A673 (cell line): ENCODE data around the gene CALHM2.

Source experiments
- EZH2 ChIP-seq: fragments of 200-600 bp; sonication (generic); IDR thresholded peaks from 2 replicates; pipeline ENCODE4 v1.6.1; 2017; ENCODE audit warnings: borderline replicate concordance, low read depth, mild to moderate bottlenecking, mixed read lengths, antibody characterized with exemption, low read length; ENCODE audit not compliant: poor library complexity, severe bottlenecking
- TF ChIP-seq, protein P1 (sequence below): fragments of 300-800, 200-600 bp; sonication (generic); conservative IDR thresholded peaks from 2 replicates; pipeline ENCODE4 v1.5.1; 2017; ENCODE audit warnings: low read depth, mild to moderate bottlenecking, antibody characterized with exemption, low read length, moderate library complexity, mixed read lengths

DNA sequence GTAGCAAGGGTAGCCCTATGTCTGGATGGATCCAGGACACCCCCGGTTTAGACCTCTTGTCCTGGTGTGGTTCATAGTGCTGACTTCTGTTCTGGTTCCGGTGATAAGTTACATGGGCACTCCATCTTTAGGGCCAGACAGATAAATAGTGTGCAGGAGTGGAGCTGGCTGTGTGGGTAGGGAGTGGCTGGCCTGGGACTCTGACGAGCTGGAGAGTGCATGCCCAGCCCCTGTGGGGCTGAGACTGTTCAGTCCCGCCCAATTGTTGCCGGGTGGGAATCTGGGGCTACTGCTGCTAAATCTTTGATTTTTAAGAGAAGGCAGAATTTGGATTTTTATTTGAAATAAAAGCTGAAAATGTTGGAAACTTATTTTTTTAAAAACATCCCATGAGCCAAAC, 28.4 kb downstream of the CALHM2 start:
- TF ChIP-seq, protein P1, sequence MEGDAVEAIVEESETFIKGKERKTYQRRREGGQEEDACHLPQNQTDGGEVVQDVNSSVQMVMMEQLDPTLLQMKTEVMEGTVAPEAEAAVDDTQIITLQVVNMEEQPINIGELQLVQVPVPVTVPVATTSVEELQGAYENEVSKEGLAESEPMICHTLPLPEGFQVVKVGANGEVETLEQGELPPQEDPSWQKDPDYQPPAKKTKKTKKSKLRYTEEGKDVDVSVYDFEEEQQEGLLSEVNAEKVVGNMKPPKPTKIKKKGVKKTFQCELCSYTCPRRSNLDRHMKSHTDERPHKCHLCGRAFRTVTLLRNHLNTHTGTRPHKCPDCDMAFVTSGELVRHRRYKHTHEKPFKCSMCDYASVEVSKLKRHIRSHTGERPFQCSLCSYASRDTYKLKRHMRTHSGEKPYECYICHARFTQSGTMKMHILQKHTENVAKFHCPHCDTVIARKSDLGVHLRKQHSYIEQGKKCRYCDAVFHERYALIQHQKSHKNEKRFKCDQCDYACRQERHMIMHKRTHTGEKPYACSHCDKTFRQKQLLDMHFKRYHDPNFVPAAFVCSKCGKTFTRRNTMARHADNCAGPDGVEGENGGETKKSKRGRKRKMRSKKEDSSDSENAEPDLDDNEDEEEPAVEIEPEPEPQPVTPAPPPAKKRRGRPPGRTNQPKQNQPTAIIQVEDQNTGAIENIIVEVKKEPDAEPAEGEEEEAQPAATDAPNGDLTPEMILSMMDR, result no peak
- TF ChIP-seq EZH2, result no peak
